ENCODE measurements around the gene TAF11L10.
"Not testable (repeated sequence)": the region's sequence is repeated elsewhere in the genome, so short reads cannot be mapped to it uniquely, and the experiment has no call there.

Gene TAF11L10

GRCh38 chr5:17597728-17598127 is at the start of gene TAF11L10:
TSS of gene TAF11L10 (minus strand) at chr5:17597828.
- DNase-seq, result not testable (repeated sequence)

- no peak for DNase-seq
Observed at GRCh38 chr5:17634160-17634559, 36.5 kb upstream of the TAF11L10 start, which contains the start of gene TAF11L14. TSS of gene TAF11L14 (plus strand) at chr5:17634460.

GRCh38 chr5:17631788-17632187 is 34.2 kb upstream of the TAF11L10 start, which contains the start of gene TAF11L13:
TSS of gene TAF11L13 (plus strand) at chr5:17632088.
- not testable (repeated sequence) for DNase-seq

DNA sequence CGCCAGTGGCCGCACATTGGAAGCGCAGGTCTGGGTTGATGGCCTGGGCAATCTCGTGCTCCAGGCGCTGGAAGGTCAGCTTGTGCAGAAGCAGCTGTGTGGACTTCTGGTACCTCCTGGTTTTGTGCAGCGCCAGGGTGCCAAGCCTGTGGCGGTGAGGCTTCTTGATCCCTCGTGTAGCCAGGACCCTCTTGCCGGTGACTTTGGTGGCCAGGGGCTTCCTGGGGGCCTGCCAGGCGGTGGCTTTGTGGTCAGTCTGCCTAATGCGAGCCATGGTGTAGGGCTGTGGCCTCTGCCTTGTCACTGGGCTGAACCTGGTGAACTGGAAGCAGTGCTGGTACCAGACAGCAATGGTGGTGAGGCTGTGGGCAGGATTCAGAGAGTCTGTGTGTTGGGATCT is 28.1 kb upstream of the TAF11L10 start:
- DNase-seq, result no peak

DNA sequence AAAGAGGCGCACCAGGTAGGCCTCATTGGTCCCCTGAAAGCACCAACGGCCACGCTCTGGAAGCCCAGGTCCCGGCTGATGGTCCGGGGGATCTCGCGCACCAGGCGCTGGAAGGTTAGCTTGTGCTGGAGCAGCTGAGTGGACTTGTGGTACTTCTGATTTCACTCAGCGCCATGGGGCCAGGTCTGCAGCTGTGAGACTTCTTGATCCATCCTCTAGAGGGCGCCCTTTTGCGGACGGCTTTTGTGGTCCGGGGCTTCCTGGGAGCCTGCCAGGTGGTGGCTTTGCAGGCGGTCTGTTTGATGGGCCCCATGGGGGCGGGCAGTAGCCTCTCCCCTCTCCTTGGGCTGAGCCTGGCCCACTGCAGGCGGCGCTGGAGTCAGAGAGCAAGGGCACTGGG is 23.0 kb upstream of the TAF11L10 start:
- DNase-seq, result no peak

DNA sequence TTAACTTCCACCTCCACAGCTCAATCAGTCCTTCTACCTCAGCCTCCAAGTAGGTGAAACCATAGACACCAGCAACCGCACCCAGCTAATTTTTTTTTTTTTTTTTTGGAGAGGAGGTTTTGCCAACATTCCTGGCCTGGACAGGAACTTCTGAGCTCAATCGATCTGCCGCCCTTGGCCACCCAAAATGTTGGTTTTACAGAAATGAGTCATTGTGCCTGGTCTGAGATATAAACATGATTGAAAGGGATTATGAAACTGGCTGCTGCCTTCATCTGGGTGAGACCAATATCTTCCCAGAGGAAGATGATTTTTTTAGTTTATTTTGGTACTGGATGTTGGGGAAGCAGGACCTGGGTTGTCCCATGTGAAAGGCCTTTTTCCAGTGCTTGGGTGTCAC is 21.7 kb upstream of the TAF11L10 start:
- no peak for DNase-seq

GRCh38 chr5:17614872-17615605 is 17.4 kb upstream of the TAF11L10 start:
- no peak for DNase-seq

- not testable (repeated sequence) for DNase-seq
Observed at GRCh38 chr5:17610092-17610491, 12.5 kb upstream of the TAF11L10 start, which contains the start of gene TAF11L12. TSS of gene TAF11L12 (plus strand) at chr5:17610392.

DNA sequence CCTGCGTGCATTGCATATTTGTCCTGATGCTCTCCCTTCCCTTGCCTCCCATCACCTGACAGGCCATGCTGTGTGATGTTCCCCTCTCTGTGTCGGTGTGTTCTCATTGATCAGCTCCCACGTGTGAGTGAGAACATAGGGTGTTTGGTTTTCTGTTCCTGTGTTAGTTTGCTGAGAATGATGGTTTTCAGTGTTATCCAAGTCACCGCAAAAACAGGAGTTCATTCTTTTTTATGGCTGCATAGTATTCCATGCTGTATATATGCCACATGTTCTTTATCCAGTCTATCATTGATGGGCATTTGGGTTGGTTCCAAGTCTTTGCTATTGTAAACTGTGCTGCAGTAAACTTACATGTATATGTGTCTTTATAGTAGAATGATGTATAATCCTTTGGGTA is 9.8 kb upstream of the TAF11L10 start:
- not testable (repeated sequence) for DNase-seq

DNA sequence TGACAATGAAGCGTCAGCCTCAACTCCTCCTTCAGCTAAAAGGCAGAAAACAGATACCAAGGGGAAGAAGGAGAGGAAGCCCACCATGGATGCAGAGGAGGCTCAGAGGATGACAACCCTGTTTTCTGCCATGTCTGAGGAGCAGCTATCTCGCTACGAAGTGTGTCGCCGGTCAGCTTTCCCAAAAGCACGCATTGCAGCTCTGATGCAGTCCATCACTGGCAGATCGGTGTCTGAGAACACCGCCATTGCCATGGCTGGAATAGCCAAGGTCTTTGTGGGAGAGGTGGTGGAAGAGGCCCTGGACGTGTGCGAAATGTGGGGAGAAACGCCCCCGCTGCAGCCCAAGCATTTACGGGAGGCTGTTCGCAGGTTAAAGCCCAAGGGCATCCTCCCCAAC is 7.3 kb upstream of the TAF11L10 start:
- DNase-seq, result no peak

DNA sequence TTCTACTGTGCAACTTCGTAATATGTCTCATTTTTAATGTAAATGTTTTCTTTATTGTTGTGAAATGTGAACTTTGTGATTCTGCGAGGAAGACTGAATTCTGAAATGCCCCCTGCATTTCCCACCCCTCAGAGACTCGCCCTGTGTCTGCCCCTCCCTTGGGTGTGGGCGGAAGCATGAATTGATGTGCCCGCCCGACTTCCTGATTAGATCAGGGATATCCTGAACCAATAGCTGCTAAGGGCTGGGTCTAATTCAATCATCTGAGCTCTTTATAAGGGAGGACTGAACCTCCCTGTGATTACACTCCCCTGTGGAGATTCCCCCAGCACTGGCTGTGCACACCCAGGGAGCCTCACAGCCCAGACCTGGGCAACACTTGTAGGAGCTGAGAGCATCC is 6.3 kb upstream of the TAF11L10 start, which contains the start of gene TAF11L11:
Gene TAF11L11 (plus strand): TSS at position 304 of the 400 bp plus-strand sequence.
- DNase-seq, result not testable (repeated sequence)

DNA sequence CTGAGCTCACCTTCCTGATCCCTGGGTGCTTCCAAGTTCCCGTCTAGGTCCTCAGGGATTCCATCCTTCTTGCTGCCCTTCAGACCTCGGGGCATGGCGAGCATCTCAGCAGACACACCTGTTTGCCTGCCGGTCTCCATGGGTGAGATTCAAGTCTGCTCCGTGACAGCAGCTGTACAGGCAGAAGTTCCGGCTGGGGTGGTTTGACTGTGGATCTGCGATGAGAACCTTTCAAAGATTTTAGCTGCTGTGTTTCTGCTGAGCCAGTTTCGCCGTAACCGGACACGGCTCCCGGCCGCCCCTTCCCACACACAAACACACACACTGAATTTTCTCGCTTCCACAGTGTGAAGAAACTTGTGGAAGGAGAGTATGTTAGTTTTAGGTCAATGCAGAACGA is 3.4 kb downstream of the TAF11L10 start, which contains the start of gene TAF11L9:
Gene TAF11L9 (minus strand): TSS at position 140 of the 400 bp plus-strand sequence.
- DNase-seq, result not testable (repeated sequence)

DNA sequence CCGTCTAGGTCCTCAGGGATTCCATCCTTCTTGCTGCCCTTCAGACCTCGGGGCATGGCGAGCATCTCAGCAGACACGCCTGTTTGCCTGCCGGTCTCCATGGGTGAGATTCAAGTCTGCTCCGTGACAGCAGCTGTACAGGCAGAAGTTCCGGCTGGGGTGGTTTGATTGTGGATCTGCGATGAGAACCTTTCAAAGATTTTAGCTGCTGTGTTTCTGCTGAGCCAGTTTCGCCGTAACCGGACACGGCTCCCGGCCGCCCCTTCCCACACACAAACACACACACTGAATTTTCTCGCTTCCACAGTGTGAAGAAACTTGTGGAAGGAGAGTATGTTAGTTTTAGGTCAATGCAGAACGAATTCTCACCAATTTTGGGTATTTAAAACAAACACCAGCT is 6.8 kb downstream of the TAF11L10 start, which contains the start of gene TAF11L8:
Gene TAF11L8 (minus strand): TSS at position 101 of the 400 bp plus-strand sequence.
- DNase-seq, result not testable (repeated sequence)

GRCh38 chr5:17585658-17586057 is 12.0 kb downstream of the TAF11L10 start, which contains the start of gene TAF11L7:
TSS of gene TAF11L7 (minus strand) at chr5:17585758.
- DNase-seq, result not testable (repeated sequence)
